Measurements from ENCODE around the gene PHACTR4. TPM values are rescaled to one million over a fixed set of nuclear protein-coding genes. Genes with fewer than 3 reads are reported as not detected.
"Not testable (repeated sequence)": the region's sequence is repeated elsewhere in the genome, so short reads cannot be mapped to it uniquely, and the experiment has no call there.

Gene PHACTR4
- total RNA-seq, 4 donors from 2014 or later, result 9.0 to 45.2 (median 24.3) TPM

- intact Hi-C loops (cut with DNase I; ENCODE audit: low total_unique reads), result no loop called here
- H3K27ac ChIP-seq, result no peak overlapping the region
- TF ChIP-seq, protein P1, sequence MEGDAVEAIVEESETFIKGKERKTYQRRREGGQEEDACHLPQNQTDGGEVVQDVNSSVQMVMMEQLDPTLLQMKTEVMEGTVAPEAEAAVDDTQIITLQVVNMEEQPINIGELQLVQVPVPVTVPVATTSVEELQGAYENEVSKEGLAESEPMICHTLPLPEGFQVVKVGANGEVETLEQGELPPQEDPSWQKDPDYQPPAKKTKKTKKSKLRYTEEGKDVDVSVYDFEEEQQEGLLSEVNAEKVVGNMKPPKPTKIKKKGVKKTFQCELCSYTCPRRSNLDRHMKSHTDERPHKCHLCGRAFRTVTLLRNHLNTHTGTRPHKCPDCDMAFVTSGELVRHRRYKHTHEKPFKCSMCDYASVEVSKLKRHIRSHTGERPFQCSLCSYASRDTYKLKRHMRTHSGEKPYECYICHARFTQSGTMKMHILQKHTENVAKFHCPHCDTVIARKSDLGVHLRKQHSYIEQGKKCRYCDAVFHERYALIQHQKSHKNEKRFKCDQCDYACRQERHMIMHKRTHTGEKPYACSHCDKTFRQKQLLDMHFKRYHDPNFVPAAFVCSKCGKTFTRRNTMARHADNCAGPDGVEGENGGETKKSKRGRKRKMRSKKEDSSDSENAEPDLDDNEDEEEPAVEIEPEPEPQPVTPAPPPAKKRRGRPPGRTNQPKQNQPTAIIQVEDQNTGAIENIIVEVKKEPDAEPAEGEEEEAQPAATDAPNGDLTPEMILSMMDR (IDR thresholded peaks at IDR 0.05), result no peak
- no peak for TF ChIP-seq POLR2A (IDR thresholded peaks at IDR 0.05)
- H3K36me3 ChIP-seq, result no peaks in the 10 kb centered on the region
- no peaks in the 10 kb centered on the region for H3K4me1 ChIP-seq
- DNase-seq, result no peak
- H3K4me3 ChIP-seq, result no peak overlapping the region
- no peaks in the 10 kb centered on the region for H3K9me3 ChIP-seq
- no peaks in the 10 kb centered on the region for H3K27me3 ChIP-seq
Observed at GRCh38 chr1:28341591-28341990, 27.9 kb upstream of the PHACTR4 start.

- no peaks in the 10 kb centered on the region for H3K4me1 ChIP-seq
- DNase-seq, result no peak
- H3K4me3 ChIP-seq, result no peak overlapping the region
- H3K27ac ChIP-seq, result no peak overlapping the region
- no peaks in the 10 kb centered on the region for H3K36me3 ChIP-seq
- no peaks in the 10 kb centered on the region for H3K9me3 ChIP-seq
- no peaks in the 10 kb centered on the region for H3K27me3 ChIP-seq
- no peak for TF ChIP-seq POLR2A (IDR thresholded peaks at IDR 0.05)
- TF ChIP-seq, protein P1 (IDR thresholded peaks at IDR 0.05), result no peak
- intact Hi-C loops (cut with DNase I; ENCODE audit: low total_unique reads), result no loop called here
Observed at GRCh38 chr1:28343405-28343804, 26.1 kb upstream of the PHACTR4 start.

- H3K4me3 ChIP-seq; H3K9me3 ChIP-seq; H3K4me1 ChIP-seq; intact Hi-C loops (cut with DNase I; ENCODE audit: low total_unique reads); H3K27me3 ChIP-seq; H3K36me3 ChIP-seq; DNase-seq; H3K27ac ChIP-seq: not testable (repeated sequence)
Observed at GRCh38 chr1:28353248-28353810, 16.2 kb upstream of the PHACTR4 start.

- TF ChIP-seq, protein P1 (IDR thresholded peaks at IDR 0.05), result no peak
- no peak for TF ChIP-seq POLR2A (IDR thresholded peaks at IDR 0.05)
- H3K9me3 ChIP-seq, result no peaks in the 10 kb centered on the region
- DNase-seq, result no peak
- no peak overlapping the region for H3K27ac ChIP-seq
- H3K4me3 ChIP-seq, result no peak overlapping the region
- H3K4me1 ChIP-seq, result no peaks in the 10 kb centered on the region
- intact Hi-C loops (cut with DNase I; ENCODE audit: low total_unique reads), result no loop called here
- no peaks in the 10 kb centered on the region for H3K36me3 ChIP-seq
- H3K27me3 ChIP-seq, result no peaks in the 10 kb centered on the region
Observed at GRCh38 chr1:28354121-28354520, 15.4 kb upstream of the PHACTR4 start.

- no peak for DNase-seq
- Histone ChIP-seq H3K27ac (no peak overlapping the region), H3K27me3 (no peaks in the 10 kb centered on the region), H3K9me3 (no peaks in the 10 kb centered on the region), H3K36me3 (no peaks in the 10 kb centered on the region), H3K4me3 (no peak overlapping the region), H3K4me1 (no peaks in the 10 kb centered on the region)
- TF ChIP-seq, protein P1 (IDR thresholded peaks at IDR 0.05), result no peak
- no peak for TF ChIP-seq POLR2A (IDR thresholded peaks at IDR 0.05)
- intact Hi-C loops (cut with DNase I; ENCODE audit: low total_unique reads), result no loop called here
Observed at GRCh38 chr1:28358716-28359115, 10.8 kb upstream of the PHACTR4 start.
